Measurements from ENCODE around the gene SEMA5A. TPM values are rescaled to one million over a fixed set of nuclear protein-coding genes. Genes with fewer than 3 reads are reported as not detected.

The SEMA5A gene
- polyA plus RNA-seq, 1 donor from 2014 or later: not detected

DNA sequence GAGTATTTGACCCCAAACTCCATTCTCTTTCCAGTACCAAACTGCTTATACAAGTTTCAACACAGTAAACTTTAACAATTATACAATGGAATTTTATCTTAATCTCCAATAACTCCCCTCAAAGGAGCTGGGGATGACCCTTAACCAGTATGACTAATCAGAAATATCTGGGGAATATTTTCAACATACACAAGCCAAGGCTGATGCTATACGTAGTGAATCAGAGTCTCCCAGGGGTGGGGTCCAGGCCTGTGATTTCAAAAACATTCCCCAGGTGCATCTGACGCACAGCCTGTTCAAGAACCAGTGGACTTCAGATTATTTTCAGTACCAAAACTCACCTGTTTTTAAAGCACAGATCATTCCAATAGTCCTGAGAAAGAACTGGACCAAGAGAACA, 11.8 kb upstream of the SEMA5A start:
- H3K36me3 Mint-ChIP-seq: peaks cover 2% of the 10 kb centered on the region
- peaks cover under 1 to 6% (median 1%) of the 10 kb centered on the region in 3 donors for H3K9me3 Mint-ChIP-seq
- no peak overlapping the region for H3K4me3 Mint-ChIP-seq
- no peak overlapping the region for H3K27ac Mint-ChIP-seq
- H3K4me1 Mint-ChIP-seq: peaks cover 0 to 1% (median 0%) of the 10 kb centered on the region in 3 donors
- H3K27me3 Mint-ChIP-seq: no peaks in the 10 kb centered on the region

DNA sequence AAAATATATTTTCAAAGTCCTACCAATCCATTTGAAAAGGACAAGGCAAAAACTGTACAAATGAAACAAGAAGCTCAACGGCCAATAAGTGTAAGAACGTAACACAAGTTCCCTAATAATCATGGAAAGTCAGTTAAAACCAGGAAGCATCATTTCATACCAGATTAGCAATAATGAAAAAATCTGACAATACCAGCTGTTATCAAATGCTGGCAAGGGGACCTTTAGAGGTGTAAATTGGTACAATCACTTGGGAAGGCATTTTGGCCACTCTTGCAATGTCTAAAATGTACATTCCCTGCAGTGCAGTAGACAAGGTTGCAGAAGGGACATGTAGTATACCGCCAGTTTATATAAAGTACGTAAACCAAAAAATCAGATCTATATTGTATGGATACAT, 10.1 kb upstream of the SEMA5A start:
- Mint-ChIP-seq H3K27ac (no peak overlapping the region), H3K36me3 (peaks cover 2% of the 10 kb centered on the region), H3K27me3 (no peaks in the 10 kb centered on the region), H3K9me3 (peaks cover 0 to 10% (median 1%) of the 10 kb centered on the region in 3 donors), H3K4me1 (peaks cover 0 to under 1% (median 0%) of the 10 kb centered on the region in 3 donors), H3K4me3 (no peak overlapping the region)

DNA sequence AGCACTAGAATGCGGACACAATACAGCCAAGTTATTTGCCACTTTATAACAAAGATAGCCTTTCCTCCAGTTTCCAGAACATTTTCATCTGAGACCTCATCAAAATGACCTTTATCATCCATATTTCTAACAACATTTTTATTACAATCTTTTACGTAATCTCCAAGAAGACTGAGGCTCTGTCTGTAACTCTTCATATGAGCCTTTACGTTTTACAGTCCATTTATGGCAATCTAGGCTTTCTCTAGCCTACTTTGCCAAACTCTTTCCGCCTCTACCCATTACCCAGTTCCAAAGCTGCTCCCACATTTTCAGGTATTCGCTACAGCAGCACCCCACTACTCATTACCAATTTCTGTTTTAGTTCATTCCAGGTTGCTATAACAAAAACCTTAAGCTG, 8.2 kb upstream of the SEMA5A start:
- Mint-ChIP-seq H3K4me3 (no peak overlapping the region), H3K27ac (no peak overlapping the region), H3K9me3 (peaks cover 1 to 10% (median 2%) of the 10 kb centered on the region in 3 donors), H3K4me1 (no peaks in the 10 kb centered on the region), H3K36me3 (peaks cover 2% of the 10 kb centered on the region), H3K27me3 (no peaks in the 10 kb centered on the region)

DNA sequence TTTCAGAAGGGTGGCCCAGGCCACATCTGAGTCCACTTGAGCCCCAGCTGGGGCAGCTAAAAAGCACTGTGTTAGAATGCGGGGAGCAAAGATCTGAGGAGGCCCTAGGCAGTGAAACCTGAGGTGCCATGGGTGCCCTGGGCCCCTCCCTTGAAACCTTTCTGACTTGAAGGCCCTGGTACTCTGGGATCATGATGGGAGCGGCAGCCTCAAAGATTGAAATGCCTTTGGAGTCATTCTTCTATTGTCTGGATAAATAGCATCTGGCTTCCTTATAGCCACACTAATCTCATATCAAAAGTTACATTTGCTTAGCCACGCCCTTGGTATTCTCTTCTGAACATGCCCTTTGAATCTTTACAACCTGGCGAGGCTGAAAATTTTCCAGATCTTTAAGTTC, 7.7 kb upstream of the SEMA5A start:
- H3K36me3 Mint-ChIP-seq: peaks cover 2% of the 10 kb centered on the region
- H3K4me1 Mint-ChIP-seq: no peaks in the 10 kb centered on the region
- H3K27ac Mint-ChIP-seq: no peak overlapping the region
- no peak overlapping the region for H3K4me3 Mint-ChIP-seq
- H3K9me3 Mint-ChIP-seq: peaks cover 1 to 10% (median 2%) of the 10 kb centered on the region in 3 donors
- H3K27me3 Mint-ChIP-seq: no peaks in the 10 kb centered on the region

DNA sequence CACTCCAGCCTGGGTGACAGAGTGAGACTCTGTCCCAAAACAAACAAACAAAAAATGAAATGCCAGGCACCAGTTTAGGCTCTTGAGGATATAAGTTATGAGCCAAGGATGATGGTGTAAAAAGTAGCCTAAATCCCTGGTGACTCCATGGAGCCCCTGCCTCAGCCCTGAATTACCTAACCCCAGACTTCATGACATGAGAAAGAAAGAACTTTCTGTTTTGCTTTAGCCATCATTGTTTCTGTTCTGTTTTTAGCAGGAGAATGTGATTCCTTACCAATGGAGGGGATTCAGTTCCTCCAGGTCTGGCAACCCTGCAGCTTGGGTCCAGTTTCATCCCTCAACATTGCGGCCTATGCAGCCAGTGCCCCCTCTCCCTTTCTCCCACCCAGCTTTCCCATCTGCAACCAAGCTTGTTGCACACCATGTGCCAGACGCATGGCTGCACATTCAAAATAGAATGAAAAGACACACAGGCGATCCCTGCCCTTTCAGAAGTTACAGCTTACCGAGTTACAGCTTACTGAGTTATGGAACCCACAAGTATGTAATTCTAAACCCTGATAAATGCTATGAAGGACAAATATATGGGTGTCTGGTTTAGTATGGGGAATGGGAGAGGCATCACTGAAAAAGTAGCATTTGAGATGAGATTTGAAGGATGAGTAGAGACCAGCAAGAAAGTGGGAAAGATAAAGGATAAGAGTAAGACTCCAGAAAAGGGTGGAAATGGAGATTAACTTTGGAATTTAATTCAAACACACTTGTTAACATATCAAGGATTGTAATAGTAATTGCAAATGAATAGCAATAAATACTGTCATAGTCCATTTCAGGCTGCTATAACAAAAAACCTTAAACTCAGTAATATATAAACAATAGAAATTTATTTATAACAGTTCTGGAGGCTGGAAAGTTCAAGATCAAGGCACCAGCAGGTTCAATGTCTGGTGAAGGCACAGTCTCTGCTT, 6.0 kb upstream of the SEMA5A start:
- Mint-ChIP-seq H3K4me3 (no peak overlapping the region), H3K9me3 (peaks cover 1 to 10% (median 2%) of the 10 kb centered on the region in 3 donors), H3K27me3 (no peaks in the 10 kb centered on the region), H3K36me3 (peaks cover 2% of the 10 kb centered on the region), H3K27ac (no peak overlapping the region), H3K4me1 (no peaks in the 10 kb centered on the region)

DNA sequence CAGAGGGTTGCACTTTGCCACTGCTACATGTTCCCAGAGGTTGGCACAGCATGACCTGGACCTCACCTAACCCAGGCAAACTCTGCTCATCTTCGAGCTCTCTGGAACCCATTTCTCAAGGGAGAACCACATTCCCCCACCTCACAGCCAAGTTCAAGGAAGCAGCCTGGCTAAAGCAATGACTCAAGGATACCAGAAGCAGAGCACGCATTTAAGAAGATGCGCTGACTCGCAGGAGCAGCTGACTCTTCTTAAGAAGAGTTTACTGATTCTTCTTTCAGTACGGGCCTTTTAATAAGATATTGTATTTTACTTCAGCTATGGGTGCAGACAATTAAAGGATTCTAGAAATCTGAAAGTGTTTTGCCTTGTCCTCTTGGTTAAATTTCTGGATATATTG, 4.1 kb upstream of the SEMA5A start:
- peaks cover 1 to 4% (median 2%) of the 10 kb centered on the region in 3 donors for H3K9me3 Mint-ChIP-seq
- H3K27me3 Mint-ChIP-seq: peaks cover 7% of the 10 kb centered on the region
- H3K27ac Mint-ChIP-seq: no peak overlapping the region
- peaks cover 0 to 2% (median 0%) of the 10 kb centered on the region in 3 donors for H3K4me1 Mint-ChIP-seq
- H3K36me3 Mint-ChIP-seq: no peaks in the 10 kb centered on the region
- H3K4me3 Mint-ChIP-seq: no peak overlapping the region

DNA sequence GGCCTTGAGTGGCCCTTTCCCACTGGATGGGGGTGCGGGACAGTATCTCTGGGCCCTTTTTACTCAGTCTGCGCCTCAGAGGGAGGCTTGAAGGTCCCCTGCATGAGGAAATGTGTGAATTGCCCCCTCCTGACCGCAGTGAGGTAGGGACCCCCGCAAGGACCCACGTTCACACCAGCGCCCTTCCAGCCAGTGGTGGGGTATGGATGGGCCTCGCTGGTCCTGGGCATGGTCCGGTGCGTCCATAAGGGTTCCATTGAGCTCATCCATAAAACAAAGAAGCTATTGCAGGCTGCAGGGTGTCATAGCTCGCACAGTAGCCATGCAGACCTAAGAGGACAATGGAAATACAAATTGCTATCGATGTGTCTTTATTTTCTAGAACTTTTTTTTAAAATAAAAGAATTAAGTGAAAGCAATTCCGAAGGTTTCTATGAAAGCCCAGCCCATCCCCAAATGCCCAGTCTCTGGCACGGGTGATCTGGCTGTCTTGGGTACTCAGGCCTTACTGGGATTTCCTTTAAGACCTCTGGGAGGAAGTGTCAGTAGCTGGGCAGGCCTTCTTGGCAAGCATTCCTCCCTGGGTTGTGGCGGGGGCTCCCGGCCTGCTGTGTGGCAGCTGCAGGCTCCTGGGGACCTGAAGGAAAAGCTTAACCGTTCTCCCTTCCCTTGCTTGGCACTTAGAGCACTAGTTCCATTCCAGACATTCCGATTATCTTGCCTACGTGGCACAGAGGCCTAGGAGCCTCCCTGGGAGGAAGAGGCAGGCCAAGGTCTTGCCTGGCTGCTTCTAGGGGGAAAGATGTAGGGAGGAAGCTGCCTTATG, 1.5 kb upstream of the SEMA5A start:
- Mint-ChIP-seq H3K27me3 (peaks cover 15% of the 10 kb centered on the region), H3K9me3 (peaks cover 2 to 4% (median 2%) of the 10 kb centered on the region in 3 donors), H3K4me3 (no peak overlapping the region), H3K4me1 (peaks cover 0 to 6% (median 0%) of the 10 kb centered on the region in 3 donors), H3K36me3 (no peaks in the 10 kb centered on the region), H3K27ac (no peak overlapping the region)

DNA sequence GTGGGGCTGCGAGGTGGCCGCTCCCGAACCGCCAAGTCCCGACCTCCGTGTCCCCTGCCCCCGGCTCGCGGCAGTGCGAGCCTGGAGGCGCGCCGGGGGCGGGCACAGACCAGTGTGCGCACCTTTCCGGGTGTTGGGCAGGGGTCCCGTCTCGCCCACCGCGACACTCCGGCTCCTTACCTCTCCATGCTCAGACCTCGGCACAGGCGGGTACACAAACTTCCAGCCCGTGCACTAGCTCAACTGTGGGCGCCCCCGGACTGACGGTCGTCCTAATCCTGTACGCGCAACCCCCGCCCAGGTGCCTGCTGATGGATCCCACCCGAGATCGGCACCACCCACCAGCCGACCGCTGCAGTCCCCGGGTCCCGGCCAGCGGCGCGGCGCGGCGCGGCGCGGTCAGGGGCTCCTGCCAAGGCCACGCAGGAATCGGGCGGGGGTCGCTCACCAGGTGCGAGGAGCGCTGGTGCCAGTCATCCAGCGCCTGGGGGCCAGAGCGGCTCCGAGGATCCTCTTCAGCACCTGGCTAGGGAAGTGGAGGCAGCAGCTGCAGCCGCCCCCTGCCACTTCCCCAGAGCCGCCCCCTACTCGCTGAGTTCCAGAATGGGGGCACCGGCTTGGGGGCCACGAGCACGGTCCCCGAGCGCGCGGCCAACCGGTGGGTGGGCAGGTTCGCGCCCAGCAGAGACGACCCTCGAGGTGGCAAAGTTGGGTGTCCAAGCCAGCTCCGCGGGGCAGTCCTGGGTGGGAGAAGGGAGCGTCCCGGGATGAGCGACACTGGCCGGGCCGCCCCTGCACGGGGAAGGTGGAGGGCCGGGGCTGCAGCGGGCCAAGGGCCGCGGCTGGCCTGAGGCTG, 511 bp downstream of the SEMA5A start:
- H3K9me3 Mint-ChIP-seq: peaks cover 0 to 2% (median 0%) of the 10 kb centered on the region in 3 donors
- no peak overlapping the region for H3K27ac Mint-ChIP-seq
- peaks cover 0 to 6% (median 0%) of the 10 kb centered on the region in 3 donors for H3K4me1 Mint-ChIP-seq
- H3K27me3 Mint-ChIP-seq: peaks cover 15% of the 10 kb centered on the region
- H3K4me3 Mint-ChIP-seq: no peak overlapping the region
- peaks cover 2% of the 10 kb centered on the region for H3K36me3 Mint-ChIP-seq

DNA sequence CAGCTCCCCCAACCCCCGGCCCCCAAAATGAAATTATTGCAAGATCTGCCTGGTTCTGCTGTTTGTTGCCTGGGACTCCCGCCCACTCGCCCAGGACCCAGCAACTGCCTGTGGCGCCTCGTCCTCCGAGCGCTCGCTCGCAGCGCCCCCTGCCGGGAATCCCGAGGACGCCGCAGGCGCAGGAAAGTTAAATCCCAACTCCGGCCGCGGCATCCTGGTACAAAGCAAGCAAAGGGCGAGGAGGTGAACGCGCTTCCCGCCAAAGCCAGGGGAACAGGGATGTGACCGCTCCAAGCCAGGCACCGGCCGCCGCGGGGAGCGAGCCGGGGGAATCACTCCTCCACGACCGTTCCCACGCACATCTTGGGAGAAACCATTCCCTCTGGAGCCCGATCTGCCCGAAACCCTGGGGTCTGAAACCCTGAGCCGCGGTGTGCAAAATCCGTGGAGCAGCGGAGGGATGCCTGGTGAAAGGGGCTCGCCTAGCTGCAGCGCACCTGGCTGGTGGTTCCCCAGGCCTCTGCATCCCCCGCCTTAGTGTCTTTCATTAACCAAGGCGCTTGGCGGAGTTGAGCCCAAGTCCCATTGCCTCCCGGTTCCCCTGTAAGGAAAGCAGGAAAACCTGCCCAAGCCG, 1.3 kb downstream of the SEMA5A start:
- H3K4me1 Mint-ChIP-seq: peaks cover 0 to 6% (median 0%) of the 10 kb centered on the region in 3 donors
- peaks cover 2% of the 10 kb centered on the region for H3K36me3 Mint-ChIP-seq
- H3K4me3 Mint-ChIP-seq: peak overlapping the region in 2 of 4 donors; percentile 69 to 78
- peaks cover 0 to 2% (median 0%) of the 10 kb centered on the region in 3 donors for H3K9me3 Mint-ChIP-seq
- peaks cover 15% of the 10 kb centered on the region for H3K27me3 Mint-ChIP-seq
- H3K27ac Mint-ChIP-seq: no peak overlapping the region

DNA sequence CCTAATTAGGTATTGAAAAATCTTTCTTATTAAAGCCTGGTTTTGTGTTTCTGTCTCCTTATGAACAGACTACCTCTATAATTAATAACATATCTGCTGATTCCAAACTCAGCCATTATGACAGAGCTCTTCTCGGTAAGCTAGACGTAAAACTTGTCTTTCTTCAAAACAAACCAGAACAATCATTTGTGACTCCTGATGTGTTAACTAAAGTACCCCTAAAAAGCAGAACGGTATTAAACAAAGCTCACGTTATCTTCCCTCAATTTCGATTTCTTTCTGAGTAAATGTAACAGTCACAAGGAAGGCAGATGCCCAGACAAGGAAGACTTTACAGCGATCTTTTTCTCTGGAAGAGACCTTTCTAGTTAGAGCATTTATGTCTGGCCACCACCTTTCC, 1.8 kb downstream of the SEMA5A start:
- Mint-ChIP-seq H3K27me3 (peaks cover 15% of the 10 kb centered on the region), H3K4me1 (peaks cover 0 to 6% (median 0%) of the 10 kb centered on the region in 3 donors), H3K36me3 (peaks cover 2% of the 10 kb centered on the region), H3K4me3 (peak overlapping the region in 2 of 4 donors; percentile 69 to 78), H3K9me3 (peaks cover 0 to 2% (median 0%) of the 10 kb centered on the region in 3 donors), H3K27ac (no peak overlapping the region)

DNA sequence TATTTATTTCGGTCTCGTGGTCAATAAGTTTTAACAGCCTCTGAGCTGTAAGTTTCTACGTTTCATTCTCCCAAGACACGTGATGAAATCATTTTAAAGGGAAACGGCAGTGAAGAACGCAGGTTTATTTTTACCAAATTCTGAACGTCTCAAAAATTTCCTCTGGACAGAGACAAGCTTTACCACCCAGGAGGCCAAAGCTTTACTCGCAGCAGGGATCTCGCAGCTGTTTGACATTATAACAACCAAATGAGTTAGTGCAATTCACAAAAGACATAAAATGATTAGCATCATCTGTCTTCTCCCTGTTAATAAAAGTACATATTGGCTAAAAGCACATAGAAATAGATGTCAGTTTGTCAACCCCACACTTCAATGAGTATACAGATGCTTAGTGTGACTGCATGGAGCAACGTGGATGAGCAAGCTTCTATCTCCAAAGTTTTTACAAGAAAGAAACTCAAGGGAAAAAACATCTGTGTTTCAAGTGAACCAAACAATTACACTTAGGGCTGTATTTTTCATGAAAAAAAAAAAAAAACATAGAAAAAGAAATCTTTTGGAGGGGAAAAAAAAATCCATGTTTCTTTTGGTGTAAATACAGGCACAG, 2.5 kb downstream of the SEMA5A start:
- peaks cover 15% of the 10 kb centered on the region for H3K27me3 Mint-ChIP-seq
- peaks cover 2% of the 10 kb centered on the region for H3K36me3 Mint-ChIP-seq
- H3K4me1 Mint-ChIP-seq: peaks cover 0 to 6% (median 0%) of the 10 kb centered on the region in 3 donors
- no peak overlapping the region for H3K27ac Mint-ChIP-seq
- H3K9me3 Mint-ChIP-seq: peaks cover 0 to 2% (median 0%) of the 10 kb centered on the region in 3 donors
- H3K4me3 Mint-ChIP-seq: no peak overlapping the region

DNA sequence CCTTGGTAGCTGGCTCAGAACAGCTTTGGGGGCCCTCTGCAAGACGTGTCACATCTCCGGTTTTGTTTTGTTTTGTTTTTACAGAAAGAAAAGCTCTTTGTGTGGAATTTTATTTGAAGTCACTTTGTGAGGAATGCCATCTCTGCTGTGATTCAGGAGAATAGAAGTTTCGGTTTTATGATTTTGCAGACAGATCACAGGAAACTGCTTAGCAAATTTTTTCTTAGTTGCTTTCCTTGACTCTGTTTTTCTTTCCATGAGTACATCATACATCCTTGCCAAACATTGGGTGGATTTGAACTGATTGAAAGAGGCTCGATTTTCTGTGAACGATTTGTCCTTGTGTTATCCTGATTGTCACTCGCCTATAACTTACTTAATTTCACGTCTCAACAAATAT, 5.1 kb downstream of the SEMA5A start:
- Mint-ChIP-seq H3K4me3 (no peak overlapping the region), H3K27ac (no peak overlapping the region), H3K4me1 (peaks cover 0 to 4% (median 0%) of the 10 kb centered on the region in 3 donors), H3K9me3 (peaks cover 0 to 2% (median 0%) of the 10 kb centered on the region in 3 donors), H3K36me3 (peaks cover 2% of the 10 kb centered on the region), H3K27me3 (peaks cover 11% of the 10 kb centered on the region)

DNA sequence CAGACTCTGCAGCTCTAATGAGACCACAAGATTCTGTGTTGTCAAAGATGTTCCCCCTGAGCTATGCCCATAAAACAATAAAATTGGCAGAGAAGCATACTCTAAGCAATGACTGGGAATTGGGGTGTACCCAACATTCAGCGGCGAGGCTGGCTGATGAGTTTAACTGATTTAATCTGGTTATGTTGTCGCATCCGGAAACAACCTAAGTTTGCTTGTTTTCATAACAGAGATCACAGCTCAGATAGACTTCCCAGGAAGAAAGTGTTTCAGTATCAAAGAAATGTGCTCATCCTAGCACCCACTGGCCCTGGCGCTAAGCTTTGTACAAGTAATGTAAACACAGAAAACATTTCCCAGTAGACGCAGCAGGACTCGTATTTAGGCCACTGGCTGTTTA, 7.4 kb downstream of the SEMA5A start:
- H3K9me3 Mint-ChIP-seq: no peaks in the 10 kb centered on the region
- no peaks in the 10 kb centered on the region for H3K27me3 Mint-ChIP-seq
- H3K4me1 Mint-ChIP-seq: no peaks in the 10 kb centered on the region
- peaks cover 2% of the 10 kb centered on the region for H3K36me3 Mint-ChIP-seq
- H3K27ac Mint-ChIP-seq: no peak overlapping the region
- H3K4me3 Mint-ChIP-seq: no peak overlapping the region

All from IgD-negative memory B cell (primary cell).